Measurements from ENCODE around the gene IGF2. TPM values are rescaled to one million over a fixed set of nuclear protein-coding genes. Genes with fewer than 3 reads are reported as not detected.

IGF2 gene
- polyA plus RNA-seq, 1 donor from 2014 or later = not detected

DNA sequence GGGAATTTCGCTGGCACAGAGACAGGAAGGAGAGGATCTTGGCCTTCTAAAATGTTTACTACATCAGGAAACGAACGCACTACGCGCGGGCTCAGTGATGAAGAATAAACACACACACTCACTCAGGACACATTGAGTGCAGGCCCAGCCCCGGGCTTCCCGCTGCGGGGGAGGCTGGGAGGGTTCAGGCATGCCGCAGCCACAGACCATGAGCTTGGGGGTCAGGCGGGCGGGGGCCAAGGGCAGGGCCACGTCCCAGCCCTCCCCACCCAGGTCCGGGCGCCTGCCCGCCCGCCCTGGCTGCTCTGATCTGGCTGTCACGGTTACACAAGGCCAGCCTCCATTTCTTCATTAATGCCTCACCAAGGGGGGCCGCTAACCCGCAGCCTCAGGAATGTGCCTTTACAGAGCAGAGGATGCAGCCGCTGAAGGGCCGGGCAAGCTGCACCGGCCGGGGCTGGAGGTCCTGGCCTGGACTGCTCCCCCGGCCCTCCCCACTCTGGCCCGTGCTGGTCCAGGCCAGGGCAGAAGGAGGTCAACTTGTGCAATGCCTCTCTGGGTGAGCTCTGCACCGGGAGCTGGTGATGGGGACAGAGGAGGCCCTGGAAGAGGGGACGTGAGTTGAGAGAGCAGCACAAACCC is 41.7 kb downstream of the IGF2 start (continued):
- no peak for TF ChIP-seq REST (IDR thresholded peaks at IDR 0.05; ENCODE audit: borderline replicate concordance)

GRCh38 chr11:2096919-2097301 is 42.3 kb downstream of the IGF2 start:
- Histone ChIP-seq H3K9me2 (ENCODE audit: insufficient read depth, low read length) (no peaks in the 10 kb centered on the region), H3F3A (ENCODE audit: insufficient read depth, low read length, poor library complexity, severe bottlenecking) (no peaks in the 10 kb centered on the region), H3K9me3 (ENCODE audit: low read length) (no peaks in the 10 kb centered on the region), H3K9ac (ENCODE audit: low read length) (no peak overlapping the region), H3K27me3 (ENCODE audit: insufficient read depth, low read depth, low read length) (no peaks in the 10 kb centered on the region), H3K4me2 (ENCODE audit: low read length) (no peak overlapping the region), H3K79me2 (replicated peaks; ENCODE audit: insufficient read depth, low read length) (no peaks in the 10 kb centered on the region), H3K4me3 (ENCODE audit: low read length) (no peak overlapping the region), H4K20me1 (ENCODE audit: insufficient read depth) (no peaks in the 10 kb centered on the region), H3K36me3 (ENCODE audit: insufficient read depth, low read length) (no peaks in the 10 kb centered on the region), H2AFZ (ENCODE audit: low read depth, low read length) (no peak overlapping the region), H3K27ac (ENCODE audit: low read length) (no peak overlapping the region)
- TF ChIP-seq MXI1 (conservative IDR thresholded peaks at IDR 0.05; ENCODE audit: poor library complexity, severe bottlenecking) = no peak
- no peak for TF ChIP-seq POLR2AphosphoS5 (IDR thresholded peaks at IDR 0.05)
- no peak for TF ChIP-seq SMC3 (conservative IDR thresholded peaks at IDR 0.05; ENCODE audit: poor library complexity)
- no peak for TF ChIP-seq RAD21 (conservative IDR thresholded peaks at IDR 0.05)
- TF ChIP-seq EP300 (conservative IDR thresholded peaks at IDR 0.05; ENCODE audit: poor library complexity, severe bottlenecking) = no peak
- TF ChIP-seq TAF1 (IDR thresholded peaks at IDR 0.05; ENCODE audit: low read depth) = no peak
- no peak for TF ChIP-seq REST (IDR thresholded peaks at IDR 0.05; ENCODE audit: borderline replicate concordance)
- no peak for TF ChIP-seq EZH2 (IDR thresholded peaks at IDR 0.05; ENCODE audit: borderline replicate concordance, insufficient read depth, low read length, poor library complexity, severe bottlenecking)
- TF ChIP-seq, protein P1, sequence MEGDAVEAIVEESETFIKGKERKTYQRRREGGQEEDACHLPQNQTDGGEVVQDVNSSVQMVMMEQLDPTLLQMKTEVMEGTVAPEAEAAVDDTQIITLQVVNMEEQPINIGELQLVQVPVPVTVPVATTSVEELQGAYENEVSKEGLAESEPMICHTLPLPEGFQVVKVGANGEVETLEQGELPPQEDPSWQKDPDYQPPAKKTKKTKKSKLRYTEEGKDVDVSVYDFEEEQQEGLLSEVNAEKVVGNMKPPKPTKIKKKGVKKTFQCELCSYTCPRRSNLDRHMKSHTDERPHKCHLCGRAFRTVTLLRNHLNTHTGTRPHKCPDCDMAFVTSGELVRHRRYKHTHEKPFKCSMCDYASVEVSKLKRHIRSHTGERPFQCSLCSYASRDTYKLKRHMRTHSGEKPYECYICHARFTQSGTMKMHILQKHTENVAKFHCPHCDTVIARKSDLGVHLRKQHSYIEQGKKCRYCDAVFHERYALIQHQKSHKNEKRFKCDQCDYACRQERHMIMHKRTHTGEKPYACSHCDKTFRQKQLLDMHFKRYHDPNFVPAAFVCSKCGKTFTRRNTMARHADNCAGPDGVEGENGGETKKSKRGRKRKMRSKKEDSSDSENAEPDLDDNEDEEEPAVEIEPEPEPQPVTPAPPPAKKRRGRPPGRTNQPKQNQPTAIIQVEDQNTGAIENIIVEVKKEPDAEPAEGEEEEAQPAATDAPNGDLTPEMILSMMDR (IDR thresholded peaks at IDR 0.05; ENCODE audit: poor library complexity, severe bottlenecking) = no peak
